ENCODE data around the gene PLD5.
"Not testable (repeated sequence)": the region's sequence is repeated elsewhere in the genome, so short reads cannot be mapped to it uniquely, and the experiment has no call there.

The PLD5 gene

DNA sequence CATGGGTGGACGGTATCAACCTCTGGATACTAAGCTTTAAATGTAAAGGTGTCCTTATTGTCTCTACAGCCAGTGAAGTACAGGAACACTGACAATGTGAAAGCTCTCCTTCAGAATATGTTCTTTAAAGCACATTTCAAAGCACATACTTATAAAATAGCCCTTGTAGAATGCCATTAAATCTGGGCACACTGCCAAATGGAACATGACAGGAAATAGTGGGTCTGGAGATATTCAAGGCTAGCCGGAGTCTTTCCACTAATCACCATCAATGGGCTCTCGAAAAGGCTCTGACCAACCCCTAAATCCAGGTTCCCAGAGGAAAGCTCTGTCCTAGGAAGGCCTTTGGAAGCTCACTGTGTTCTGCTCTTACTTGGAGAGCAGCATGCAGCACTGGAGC is 46.6 kb downstream of the PLD5 start:
- DNase-seq = no peak

DNA sequence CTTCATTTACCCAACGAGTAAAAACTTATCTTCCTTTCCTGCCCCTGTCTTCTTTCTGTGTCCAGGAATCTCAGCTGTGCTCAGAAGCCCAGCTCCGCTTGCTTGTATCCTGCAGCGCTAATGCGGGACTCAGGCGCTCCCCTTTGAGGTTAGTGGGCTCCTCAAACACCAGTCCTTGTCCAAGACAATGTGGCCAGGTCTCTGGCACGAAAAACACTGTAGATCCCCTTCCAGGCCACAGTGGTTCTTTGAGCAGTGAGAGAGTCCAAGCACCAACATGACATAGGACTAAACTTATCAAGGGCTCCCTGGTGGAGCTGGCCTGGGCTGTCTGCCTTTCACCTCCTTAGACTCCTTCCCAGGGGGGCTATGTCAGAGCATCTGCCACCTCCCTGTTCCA is 53.7 kb downstream of the PLD5 start:
- no peak for DNase-seq

DNA sequence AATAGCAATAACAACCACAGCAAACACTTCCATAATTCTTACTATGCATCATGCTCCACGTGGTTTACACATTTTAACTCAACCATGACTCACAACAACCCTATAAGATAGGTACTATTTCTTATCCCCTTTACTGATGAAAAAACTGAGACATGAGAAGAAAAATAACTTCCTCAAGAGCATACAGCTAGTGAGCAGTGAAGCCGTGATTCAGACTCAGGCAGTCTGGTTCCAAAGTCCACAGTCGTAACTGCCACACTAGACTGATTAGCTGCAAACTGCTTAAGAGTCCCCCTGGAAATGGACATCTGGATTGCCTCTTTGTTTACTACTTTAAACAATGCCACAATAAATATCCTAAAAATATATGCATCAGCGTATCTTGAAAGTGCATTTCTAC is 55.7 kb downstream of the PLD5 start:
- no peak for DNase-seq

DNA sequence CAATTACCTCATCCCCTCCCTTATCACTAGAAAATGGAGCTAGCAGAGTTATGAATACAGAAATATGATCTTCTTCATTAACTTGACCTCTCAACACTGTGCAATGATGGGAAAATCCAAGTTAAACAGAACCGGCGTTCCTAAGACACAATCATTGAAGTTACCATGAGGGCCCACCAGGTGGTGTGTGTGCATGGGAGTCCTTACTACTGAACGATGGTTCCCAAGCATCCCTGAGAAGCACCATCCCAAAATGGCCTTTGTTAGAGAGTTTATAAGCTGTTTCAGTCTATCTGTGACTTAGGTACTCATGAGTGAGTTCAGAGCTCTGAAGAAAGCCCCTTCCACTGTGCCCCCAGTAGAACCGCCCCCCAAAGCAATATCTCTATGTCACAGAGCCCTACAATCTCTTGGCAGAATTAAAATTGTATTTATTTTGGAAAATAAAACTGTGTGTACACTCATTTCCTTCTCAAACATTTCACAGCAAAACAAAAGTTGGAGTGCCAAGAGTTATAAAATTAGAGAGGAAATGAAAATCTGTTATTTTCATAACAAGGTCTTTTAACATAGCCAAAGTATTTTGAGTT is 56.8 kb downstream of the PLD5 start:
- no peak for DNase-seq

DNA sequence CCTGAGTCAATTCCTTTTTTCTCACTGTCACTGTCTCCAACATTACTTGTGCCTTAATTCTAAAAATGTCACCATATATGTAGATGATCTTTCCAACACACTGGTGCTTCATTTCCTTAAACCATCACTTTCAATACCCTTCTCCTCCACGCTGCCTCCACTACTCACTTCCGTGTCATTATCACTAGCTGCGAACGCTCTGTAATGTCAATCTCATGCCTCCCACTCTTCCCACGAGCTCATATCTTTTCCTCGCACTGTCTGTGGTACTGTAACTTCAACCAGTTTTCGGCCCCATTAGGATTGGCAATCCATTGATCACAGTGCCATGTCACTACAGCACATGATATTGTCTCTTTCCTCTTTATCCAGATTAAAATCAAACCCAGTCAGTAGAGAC is 61.6 kb downstream of the PLD5 start:
- DNase-seq = no peak

DNA sequence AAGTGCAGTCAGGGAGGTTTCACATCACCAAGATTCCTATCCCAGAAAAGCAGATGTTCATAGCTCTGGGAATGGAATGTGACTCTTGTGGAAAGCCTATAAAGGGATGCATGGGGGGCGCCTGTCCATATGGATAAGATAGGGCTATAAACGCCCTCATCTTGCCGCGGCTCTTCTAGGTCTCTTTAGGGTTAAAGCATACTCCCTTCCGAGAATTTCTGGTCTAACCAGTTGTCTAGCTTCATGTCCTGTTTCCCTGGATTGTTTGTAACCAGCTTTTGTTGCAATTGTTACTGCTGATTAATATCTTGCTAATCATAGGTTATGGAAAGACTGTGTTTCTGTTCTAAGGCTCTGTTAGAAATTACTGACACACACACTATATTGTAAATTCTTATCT is 64.8 kb downstream of the PLD5 start:
- not testable (repeated sequence) for DNase-seq

DNA sequence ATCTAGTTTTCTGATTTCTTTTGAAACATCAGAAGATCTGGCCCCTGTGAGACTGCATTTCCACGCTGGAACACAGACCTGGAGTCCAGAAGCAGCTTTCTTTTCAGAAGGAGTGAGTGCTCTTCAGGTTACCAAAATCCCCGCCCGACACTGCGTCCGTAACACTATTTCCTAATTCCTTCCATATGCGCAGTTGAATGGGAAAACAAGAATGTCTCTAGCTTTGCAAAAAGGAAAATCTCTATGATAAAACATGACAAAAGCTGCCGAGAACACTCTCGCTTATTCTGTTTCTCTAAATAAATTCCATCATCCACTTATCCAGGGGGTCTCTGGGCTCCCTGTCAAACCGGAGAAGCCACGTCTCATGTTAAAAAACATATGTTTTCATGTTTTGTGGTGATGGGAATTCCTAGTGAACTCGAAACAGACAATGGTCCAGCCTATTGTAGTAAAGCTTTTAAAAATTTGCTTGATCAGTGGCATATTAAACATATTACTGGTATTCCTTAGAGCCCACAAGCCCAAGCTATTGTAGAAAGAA is 67.7 kb downstream of the PLD5 start:
- DNase-seq = no peak

DNA sequence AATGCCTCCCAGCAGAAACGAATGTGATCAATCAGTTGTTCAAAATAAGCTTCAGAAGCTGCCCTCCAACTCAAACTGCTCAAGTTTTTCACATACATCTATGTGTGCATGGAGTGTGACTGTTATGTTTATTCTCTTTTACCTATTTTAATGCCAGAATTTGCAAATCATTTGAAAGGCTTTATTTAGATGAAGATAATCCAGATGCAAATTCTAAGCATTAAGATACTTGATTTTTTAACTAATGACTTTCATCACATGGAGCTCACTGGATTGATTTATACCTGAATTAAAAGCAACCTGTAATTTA is 69.5 kb downstream of the PLD5 start:
- DNase-seq = no peak

DNA sequence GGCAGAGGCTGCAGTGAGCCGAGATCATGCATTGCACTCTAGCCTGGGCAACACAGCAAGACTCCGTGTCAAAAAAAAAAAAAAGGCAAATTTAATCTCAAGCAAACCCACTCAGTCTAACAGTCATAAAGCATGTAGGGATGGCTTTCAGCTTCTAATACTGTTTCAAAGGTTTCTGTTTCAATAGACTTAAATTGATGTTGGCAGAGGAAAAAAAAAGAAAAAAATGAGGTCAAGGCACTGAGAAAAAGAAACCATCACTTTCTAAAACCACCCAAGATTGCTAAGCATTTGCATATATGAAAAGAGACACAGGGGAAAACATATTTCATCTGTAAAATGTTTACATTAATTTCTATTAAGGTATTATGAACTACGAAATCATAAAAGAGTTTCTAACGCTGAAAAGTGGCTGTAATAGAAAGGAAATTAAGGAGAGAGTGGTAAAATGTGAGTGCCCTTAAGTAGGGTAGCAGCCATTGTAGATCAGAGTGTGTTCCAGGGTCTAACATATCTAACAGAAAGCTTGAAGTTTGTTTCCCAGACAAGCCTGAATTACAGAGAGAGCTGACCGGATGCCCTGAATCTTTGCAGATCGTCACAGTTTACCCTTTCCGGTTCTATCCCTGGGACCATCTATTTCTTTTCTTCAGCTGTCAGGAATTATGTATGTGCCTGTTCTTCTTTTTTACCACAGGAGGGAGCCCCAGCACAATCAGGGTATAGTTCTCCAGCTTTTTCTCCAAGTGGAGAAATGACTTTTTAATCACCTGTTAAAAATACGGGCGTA is 70.0 kb downstream of the PLD5 start:
- DNase-seq = no peak

DNA sequence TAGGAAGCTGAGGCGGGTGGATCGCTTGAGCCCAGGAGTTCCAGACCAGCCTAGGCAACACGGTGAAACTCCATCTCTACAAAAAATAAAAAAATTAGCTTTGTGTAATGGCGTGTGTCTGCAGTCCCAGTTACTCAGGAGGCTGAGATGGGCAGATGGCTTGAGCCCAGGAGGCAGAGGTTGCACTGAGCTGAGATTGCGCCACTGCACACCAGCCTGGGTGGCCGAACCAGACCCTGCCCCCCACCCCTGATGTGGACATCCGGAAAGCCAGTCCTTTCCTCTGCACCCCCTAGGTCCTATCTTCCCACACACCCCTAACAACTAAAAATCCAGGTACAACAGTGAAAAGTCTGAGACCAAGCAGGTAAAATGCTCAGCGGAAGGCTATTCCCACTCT is 71.9 kb downstream of the PLD5 start:
- no peak for DNase-seq

DNA sequence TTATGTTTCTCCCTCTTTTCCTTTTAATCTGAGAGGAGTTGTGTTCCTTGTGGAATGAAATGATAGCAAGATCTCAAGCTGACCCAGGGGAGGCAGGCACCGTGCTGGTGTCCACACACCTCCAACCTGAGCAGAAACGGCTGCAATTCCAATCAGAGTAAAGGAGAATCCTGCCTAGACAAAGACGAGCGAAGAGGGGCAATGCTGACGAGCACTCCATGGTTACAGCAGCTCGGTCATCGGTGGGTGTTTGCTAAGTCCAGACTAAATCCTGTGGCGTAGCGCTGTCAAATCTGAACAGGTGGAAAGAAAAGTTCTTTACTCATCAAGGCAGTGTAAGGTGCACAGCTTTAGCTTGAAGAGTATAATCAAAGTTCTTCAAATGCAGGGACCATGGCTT is 74.8 kb downstream of the PLD5 start:
- DNase-seq = no peak

DNA sequence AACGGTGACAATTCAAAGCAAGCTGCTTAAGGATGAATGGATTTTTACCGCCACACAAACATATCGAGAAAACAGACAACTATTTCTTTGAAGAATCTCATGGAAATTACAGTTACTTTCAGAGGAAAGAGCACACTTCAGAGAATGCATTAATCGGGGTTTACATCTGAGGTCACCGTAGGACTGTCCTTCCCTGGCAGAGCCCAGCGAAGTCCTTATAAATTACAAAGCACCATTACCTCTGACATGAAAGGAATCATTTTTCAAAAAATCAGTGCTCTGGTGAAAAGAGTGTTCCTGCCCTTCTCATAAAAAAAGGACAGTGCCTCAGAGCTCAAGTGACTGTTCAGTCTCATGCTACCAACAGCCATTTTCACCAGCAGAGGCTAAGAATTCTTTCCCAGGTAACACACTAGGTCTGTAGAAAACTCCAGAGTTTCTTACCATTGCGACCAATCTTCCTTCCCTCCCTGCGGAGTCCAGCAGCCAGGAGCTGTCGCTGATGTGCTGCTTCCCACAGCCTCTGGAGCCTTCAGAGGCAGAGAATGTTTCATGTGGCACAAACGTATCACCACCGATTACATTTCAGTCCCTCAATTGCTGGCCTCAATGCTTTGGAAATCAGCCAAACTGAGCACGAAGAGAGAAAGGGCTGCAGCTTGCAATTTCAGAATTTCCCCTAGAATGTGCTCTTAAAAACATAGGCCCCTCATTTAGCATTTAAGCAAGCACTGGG is 75.4 kb downstream of the PLD5 start:
- no peak for DNase-seq

DNA sequence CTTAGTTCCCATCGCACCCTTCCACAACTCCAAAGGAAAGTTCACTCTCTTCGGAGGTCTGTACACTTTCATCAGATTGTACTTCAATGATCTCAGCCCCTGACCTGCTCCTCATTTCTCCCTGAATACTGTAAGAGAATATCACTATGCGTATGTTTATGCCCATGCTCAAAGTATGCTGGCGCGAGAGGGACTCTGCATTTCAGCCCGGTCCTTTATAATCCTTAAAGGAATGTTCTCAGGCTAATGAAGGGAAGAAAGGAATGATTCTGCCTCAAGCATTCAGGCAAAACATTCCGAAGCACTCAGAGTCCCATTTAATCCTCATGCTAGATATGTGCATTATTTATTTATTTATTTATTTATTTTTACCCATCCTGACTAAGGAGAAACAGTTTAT is 76.8 kb downstream of the PLD5 start:
- DNase-seq = no peak

DNA sequence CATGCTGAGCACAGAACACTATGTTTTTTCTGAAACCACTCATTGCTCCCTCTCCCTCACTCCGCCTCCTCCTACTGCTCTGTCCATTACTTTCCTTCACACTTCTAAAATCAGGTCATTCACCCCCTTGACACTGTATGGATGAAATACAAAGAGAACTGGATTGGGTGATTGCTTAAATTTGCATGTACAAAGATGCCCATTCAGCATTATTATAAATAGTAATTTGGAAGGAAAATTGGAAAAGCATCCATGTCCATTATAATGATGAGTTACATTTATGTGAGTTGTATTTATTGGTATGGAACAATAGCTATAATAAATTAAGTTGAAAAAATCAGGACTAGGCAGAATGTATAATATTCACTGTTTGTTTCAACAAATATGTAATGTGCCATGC is 83.7 kb downstream of the PLD5 start:
- no peak for DNase-seq

DNA sequence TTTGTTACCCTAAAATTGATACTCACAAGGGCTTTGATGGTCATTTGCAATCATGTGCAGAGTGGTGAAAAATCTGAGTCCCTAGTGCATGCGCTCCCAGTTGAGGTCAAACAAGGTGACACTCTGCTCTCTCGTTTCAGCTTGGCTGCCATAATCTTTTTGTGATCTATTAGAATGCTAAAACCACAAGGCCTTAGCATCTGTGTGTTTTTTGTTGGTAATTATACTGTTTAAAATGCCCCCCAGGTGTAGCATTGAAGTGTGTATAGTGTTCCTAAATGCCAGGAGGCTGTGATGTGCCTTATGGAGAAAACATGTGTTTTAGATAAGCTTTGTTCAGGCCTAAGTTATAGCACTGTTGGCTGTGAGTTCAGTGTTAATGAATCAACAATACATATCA is 89.3 kb downstream of the PLD5 start:
- DNase-seq = no peak

DNA sequence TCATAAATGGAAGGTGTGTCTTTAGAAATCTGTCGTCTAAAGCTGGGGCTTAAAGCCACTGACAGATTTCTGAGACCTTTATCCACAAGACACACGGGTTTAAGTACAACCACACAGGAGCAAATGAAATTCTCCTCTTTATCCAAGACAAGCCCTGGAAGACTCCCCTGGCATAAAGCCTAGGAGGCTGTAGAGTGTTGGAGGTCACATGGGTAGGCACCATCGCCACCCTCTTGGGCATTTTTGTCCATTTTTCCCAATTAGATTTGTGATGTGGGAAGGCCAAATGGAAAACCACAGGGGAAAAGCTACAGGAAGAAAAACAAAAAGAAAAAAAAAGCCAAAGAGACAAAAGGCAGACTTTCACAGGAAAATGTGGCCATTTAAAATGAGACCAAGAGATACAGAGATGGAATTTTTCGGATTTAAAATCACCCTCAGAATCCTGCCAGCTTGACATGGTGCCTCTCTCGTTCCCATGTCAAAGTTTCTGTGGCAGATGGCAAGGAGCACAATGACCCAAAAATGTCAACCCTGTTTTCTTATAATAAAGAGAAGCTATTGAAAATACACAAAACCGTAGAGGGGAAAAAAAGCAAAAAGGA is 91.9 kb downstream of the PLD5 start:
- no peak for DNase-seq

DNA sequence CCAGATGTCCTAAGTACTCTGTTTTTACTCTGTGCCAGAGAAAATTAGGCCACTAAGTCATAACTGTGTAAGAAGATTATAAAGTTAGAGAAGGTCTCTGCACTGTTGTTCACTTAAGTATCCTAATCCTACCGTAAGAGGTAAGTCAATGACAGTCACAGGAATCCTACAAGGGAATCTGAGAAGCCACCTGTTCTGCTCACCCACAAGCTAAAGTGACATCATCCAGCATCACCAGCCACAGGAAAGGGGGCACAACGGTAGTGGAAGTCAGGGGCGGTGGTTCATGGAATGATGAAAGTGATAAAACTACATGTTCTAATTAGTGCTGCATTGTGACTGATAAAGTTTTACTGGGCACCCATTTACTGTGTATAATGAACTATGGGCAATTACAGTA is 92.7 kb downstream of the PLD5 start:
- no peak for DNase-seq

DNA sequence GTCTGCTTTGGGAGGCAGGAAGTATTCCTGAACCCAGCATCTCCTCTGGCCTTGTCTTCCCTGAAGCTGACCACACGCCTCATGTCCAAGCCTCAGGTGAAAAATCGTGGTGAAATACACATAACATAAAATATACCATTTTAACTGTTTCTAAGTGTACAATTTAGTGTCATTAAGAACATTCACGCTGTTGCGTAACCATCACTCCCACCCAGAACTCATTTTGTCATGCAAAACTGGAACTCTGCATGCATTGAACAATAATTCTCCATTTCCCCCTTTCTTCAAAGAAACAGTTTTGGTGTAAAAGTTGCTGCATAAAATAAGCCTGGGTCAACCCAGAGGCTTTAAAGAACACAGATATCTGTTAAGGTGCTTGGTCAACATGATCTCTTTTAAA is 93.5 kb downstream of the PLD5 start:
- DNase-seq = no peak

DNA sequence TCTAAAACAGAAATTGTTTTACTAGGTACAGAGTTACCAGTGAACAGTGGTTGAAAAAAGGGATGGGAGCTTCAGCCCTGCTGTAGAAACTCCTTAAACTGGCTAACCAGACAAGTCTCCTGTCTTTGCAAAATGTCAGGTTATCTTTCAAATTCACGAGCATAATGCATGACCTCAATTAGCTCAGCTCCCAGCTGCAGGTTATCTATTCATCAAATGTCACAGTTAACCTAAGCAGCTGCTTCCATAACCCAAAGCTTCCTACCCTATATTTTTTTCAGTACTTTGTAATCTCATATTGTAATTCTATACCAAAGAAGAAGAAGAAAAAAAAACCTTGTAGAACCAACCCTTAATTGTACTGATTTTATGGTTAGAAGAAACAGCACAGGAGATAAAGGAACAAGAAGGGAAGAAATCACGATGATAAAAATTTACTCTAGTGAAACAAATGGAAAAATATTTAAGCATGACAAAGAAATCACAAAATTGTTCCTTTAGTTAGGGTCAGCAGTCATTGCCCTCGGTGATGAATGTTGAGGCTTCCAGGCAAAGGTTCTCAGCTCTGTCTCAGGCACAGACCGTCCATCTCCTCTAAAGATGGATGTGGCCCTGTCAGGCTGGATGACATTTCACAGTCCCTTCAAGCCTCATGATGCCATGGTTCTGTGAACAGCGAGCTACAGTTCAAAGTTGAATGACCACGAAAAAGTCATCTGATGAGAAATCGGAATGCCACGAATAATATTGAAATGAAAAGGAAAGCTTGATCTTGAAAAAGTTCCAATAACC is 95.9 kb downstream of the PLD5 start:
- DNase-seq = no peak

DNA sequence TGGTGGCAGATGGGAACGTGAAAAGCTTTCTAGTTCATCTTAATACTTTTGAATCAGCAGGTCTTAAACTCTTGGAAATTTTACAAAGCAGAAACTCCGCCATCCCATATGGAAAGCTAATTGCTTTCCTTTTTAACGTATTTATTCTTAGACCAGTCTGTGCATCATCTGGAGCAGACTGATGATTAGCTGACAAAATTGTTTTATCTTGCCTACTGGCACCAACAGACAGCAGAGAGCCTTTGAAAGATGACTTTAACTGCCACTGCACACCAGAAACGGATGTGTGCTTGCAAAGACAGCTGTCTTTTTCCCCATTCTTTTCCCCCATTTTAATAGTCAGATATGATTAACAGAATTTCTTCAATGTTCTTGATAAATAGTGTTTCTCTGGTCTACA is 97.0 kb downstream of the PLD5 start:
- DNase-seq = no peak

DNA sequence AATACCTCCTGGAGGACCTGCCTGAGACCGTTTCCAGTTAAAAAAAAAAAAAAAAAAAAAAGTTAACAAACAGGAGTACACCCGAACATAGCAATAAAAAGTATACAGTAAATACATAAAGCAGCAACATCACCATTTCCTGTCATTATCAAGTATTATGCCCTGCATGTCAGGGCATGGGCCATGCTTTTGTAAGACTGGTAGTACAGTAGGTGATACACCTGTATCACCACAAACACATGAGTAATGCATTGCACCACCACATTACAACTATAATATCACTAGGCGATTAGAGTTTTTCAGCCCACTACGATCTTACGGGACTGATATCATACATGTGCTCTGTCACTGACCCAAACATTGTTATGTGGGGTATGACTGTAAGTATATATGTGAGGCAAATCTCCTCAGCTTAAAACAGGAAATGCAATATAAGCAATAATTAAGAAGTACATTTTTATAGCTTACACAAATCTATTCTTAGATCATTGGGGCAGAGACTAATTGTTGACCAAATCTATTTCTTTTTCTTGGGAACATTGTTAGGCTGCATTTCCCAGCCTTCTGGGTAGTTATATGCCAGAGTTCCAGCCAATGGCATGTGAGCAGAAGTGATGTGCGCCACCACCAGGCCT is 98.1 kb downstream of the PLD5 start:
- DNase-seq = no peak

DNA sequence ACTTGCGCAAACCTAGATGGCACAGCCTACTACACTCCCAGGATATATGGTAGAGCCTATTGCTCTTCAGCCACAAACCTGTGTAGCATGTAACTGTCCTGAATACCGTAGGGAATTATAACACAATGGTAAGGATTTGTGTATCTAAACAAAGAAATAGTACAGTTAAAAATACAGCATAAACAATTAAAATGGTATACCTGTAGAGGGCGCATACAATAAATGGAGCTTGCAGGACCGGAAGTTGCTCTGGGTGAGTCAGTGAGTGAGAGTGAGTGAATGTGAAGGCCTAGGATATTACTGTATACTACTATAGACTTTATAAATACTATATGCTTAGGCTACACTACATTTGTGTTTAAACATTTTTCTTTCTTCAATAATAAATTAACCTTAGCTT is 99.3 kb downstream of the PLD5 start:
- no peak for DNase-seq
